Measurements from ENCODE around the gene TACC2.
A peak's percentile ranks its signal among the peaks of the same experiment; 100 is the strongest.
"Not testable (repeated sequence)": the region's sequence is repeated elsewhere in the genome, so short reads cannot be mapped to it uniquely, and the experiment has no call there.

The TACC2 gene

GRCh38 chr10:122075171-122075570 lies 86.2 kb downstream of the TACC2 start:
- H3K27me3 ChIP-seq (ENCODE audit: control insufficient read depth in 1 of 2, insufficient read depth in 2 of 2, low read length in 2 of 2): no peaks in the 10 kb centered on the region
- peaks cover 17% of the 10 kb centered on the region for H3K4me1 ChIP-seq (ENCODE audit: insufficient read depth, low read length)
- H3K27ac ChIP-seq (ENCODE audit: low read depth, low read length): no peak overlapping the region

GRCh38 chr10:122075876-122076275 lies 86.9 kb downstream of the TACC2 start:
- H3K9ac ChIP-seq (ENCODE audit: low read length); H3K27ac ChIP-seq (ENCODE audit: low read depth, low read length); H3K36me3 ChIP-seq (ENCODE audit: insufficient read depth, low read length); H3K9me3 ChIP-seq (ENCODE audit: low read length); H3K27me3 ChIP-seq (ENCODE audit: control insufficient read depth in 1 of 2, insufficient read depth in 2 of 2, low read length in 2 of 2); H3K4me3 ChIP-seq (ENCODE audit: low read depth in 1 of 2, low read length in 2 of 2): not testable (repeated sequence)
- H3K4me1 ChIP-seq (ENCODE audit: insufficient read depth, low read length): peaks cover 15% of the 10 kb centered on the region

More at GRCh38 chr10:122075171-122075570, 86.2 kb downstream of the TACC2 start:
- Histone ChIP-seq H3K4me3 (ENCODE audit: low read depth in 1 of 2, low read length in 2 of 2) (no peak overlapping the region), H3K9me3 (ENCODE audit: low read length) (no peaks in the 10 kb centered on the region), H3K36me3 (ENCODE audit: insufficient read depth, low read length) (no peaks in the 10 kb centered on the region), H3K9ac (ENCODE audit: low read length) (no peak overlapping the region)

- peaks cover 15% of the 10 kb centered on the region for H3K4me1 ChIP-seq (ENCODE audit: insufficient read depth, low read length)
- no peaks in the 10 kb centered on the region for H3K27me3 ChIP-seq (ENCODE audit: control insufficient read depth in 1 of 2, insufficient read depth in 2 of 2, low read length in 2 of 2)
- H3K9ac ChIP-seq (ENCODE audit: low read length): no peak overlapping the region
- no peak overlapping the region for H3K4me3 ChIP-seq (ENCODE audit: low read depth in 1 of 2, low read length in 2 of 2)
- no peak overlapping the region for H3K27ac ChIP-seq (ENCODE audit: low read depth, low read length)
- no peaks in the 10 kb centered on the region for H3K9me3 ChIP-seq (ENCODE audit: low read length)
- no peaks in the 10 kb centered on the region for H3K36me3 ChIP-seq (ENCODE audit: insufficient read depth, low read length)
Observed at GRCh38 chr10:122077311-122077875, 88.4 kb downstream of the TACC2 start.

- Histone ChIP-seq H3K4me1 (ENCODE audit: insufficient read depth, low read length) (peaks cover 15% of the 10 kb centered on the region), H3K4me3 (ENCODE audit: low read depth in 1 of 2, low read length in 2 of 2) (no peak overlapping the region), H3K36me3 (ENCODE audit: insufficient read depth, low read length) (no peaks in the 10 kb centered on the region), H3K27me3 (ENCODE audit: control insufficient read depth in 1 of 2, insufficient read depth in 2 of 2, low read length in 2 of 2) (no peaks in the 10 kb centered on the region), H3K27ac (ENCODE audit: low read depth, low read length) (no peak overlapping the region), H3K9me3 (ENCODE audit: low read length) (no peaks in the 10 kb centered on the region), H3K9ac (ENCODE audit: low read length) (no peak overlapping the region)
Observed at GRCh38 chr10:122078326-122078725, 89.4 kb downstream of the TACC2 start.

GRCh38 chr10:122078965-122079795 lies 90.2 kb downstream of the TACC2 start:
- no peak overlapping the region for H3K4me3 ChIP-seq (ENCODE audit: low read depth in 1 of 2, low read length in 2 of 2)

GRCh38 chr10:122082616-122083477 lies 93.9 kb downstream of the TACC2 start:
- Histone ChIP-seq H3K36me3 (ENCODE audit: insufficient read depth, low read length) (peaks cover 7% of the 10 kb centered on the region), H3K9ac (ENCODE audit: low read length) (no peak overlapping the region), H3K27ac (ENCODE audit: low read depth, low read length) (no peak overlapping the region), H3K4me1 (ENCODE audit: insufficient read depth, low read length) (peaks cover 15% of the 10 kb centered on the region), H3K4me3 (ENCODE audit: low read depth in 1 of 2, low read length in 2 of 2) (no peak overlapping the region), H3K9me3 (ENCODE audit: low read length) (no peaks in the 10 kb centered on the region), H3K27me3 (ENCODE audit: control insufficient read depth in 1 of 2, insufficient read depth in 2 of 2, low read length in 2 of 2) (no peaks in the 10 kb centered on the region)

More at GRCh38 chr10:122078965-122079795, 90.2 kb downstream of the TACC2 start:
- no peak overlapping the region for H3K9ac ChIP-seq (ENCODE audit: low read length)
- no peaks in the 10 kb centered on the region for H3K9me3 ChIP-seq (ENCODE audit: low read length)
- H3K4me1 ChIP-seq (ENCODE audit: insufficient read depth, low read length): peaks cover 15% of the 10 kb centered on the region
- H3K27me3 ChIP-seq (ENCODE audit: control insufficient read depth in 1 of 2, insufficient read depth in 2 of 2, low read length in 2 of 2): no peaks in the 10 kb centered on the region
- H3K36me3 ChIP-seq (ENCODE audit: insufficient read depth, low read length): no peaks in the 10 kb centered on the region
- H3K27ac ChIP-seq (ENCODE audit: low read depth, low read length): peak overlapping the region; percentile 14

GRCh38 chr10:122083478-122084025 lies 94.6 kb downstream of the TACC2 start:
- Histone ChIP-seq H3K4me1 (ENCODE audit: insufficient read depth, low read length) (peaks cover 10% of the 10 kb centered on the region), H3K9ac (ENCODE audit: low read length) (no peak overlapping the region), H3K9me3 (ENCODE audit: low read length) (no peaks in the 10 kb centered on the region), H3K27me3 (ENCODE audit: control insufficient read depth in 1 of 2, insufficient read depth in 2 of 2, low read length in 2 of 2) (no peaks in the 10 kb centered on the region), H3K36me3 (ENCODE audit: insufficient read depth, low read length) (peaks cover 7% of the 10 kb centered on the region), H3K4me3 (ENCODE audit: low read depth in 1 of 2, low read length in 2 of 2) (no peak overlapping the region), H3K27ac (ENCODE audit: low read depth, low read length) (no peak overlapping the region)

GRCh38 chr10:122084286-122085041 lies 95.5 kb downstream of the TACC2 start:
- H3K9ac ChIP-seq (ENCODE audit: low read length): no peak overlapping the region
- peaks cover 14% of the 10 kb centered on the region for H3K36me3 ChIP-seq (ENCODE audit: insufficient read depth, low read length)
- H3K27me3 ChIP-seq (ENCODE audit: control insufficient read depth in 1 of 2, insufficient read depth in 2 of 2, low read length in 2 of 2): no peaks in the 10 kb centered on the region
- H3K4me3 ChIP-seq (ENCODE audit: low read depth in 1 of 2, low read length in 2 of 2): no peak overlapping the region
- H3K4me1 ChIP-seq (ENCODE audit: insufficient read depth, low read length): peaks cover 3% of the 10 kb centered on the region
- H3K9me3 ChIP-seq (ENCODE audit: low read length): no peaks in the 10 kb centered on the region
- H3K27ac ChIP-seq (ENCODE audit: low read depth, low read length): no peak overlapping the region

- H3K4me1 ChIP-seq (ENCODE audit: insufficient read depth, low read length): no peaks in the 10 kb centered on the region
- H3K9me3 ChIP-seq (ENCODE audit: low read length): no peaks in the 10 kb centered on the region
- H3K9ac ChIP-seq (ENCODE audit: low read length): no peak overlapping the region
- H3K27ac ChIP-seq (ENCODE audit: low read depth, low read length): no peak overlapping the region
- H3K36me3 ChIP-seq (ENCODE audit: insufficient read depth, low read length): peaks cover 17% of the 10 kb centered on the region
- no peaks in the 10 kb centered on the region for H3K27me3 ChIP-seq (ENCODE audit: control insufficient read depth in 1 of 2, insufficient read depth in 2 of 2, low read length in 2 of 2)
- H3K4me3 ChIP-seq (ENCODE audit: low read depth in 1 of 2, low read length in 2 of 2): no peak overlapping the region
Observed at GRCh38 chr10:122085423-122085911, 96.5 kb downstream of the TACC2 start.

- no peak overlapping the region for H3K4me3 ChIP-seq (ENCODE audit: low read depth in 1 of 2, low read length in 2 of 2)
- no peak overlapping the region for H3K27ac ChIP-seq (ENCODE audit: low read depth, low read length)
- H3K4me1 ChIP-seq (ENCODE audit: insufficient read depth, low read length): no peaks in the 10 kb centered on the region
- H3K9me3 ChIP-seq (ENCODE audit: low read length): no peaks in the 10 kb centered on the region
- H3K27me3 ChIP-seq (ENCODE audit: control insufficient read depth in 1 of 2, insufficient read depth in 2 of 2, low read length in 2 of 2): no peaks in the 10 kb centered on the region
- H3K36me3 ChIP-seq (ENCODE audit: insufficient read depth, low read length): peaks cover 20% of the 10 kb centered on the region
- no peak overlapping the region for H3K9ac ChIP-seq (ENCODE audit: low read length)
Observed at GRCh38 chr10:122086416-122087240, 97.7 kb downstream of the TACC2 start.
